Fibroblast of mammary gland (primary cell): ENCODE results near the gene TRMT44.

Experiments used
- DNase-seq: peaks from one replicate; pipeline ENCODE4 v3.0.0-alpha.2; 2010; ENCODE audit warnings: low read depth
- H3K4me3 ChIP-seq: 2 replicates; pipeline ENCODE4 v1.5.1; 2011; ENCODE audit warnings: low read depth, mild to moderate bottlenecking, low read length, moderate library complexity; ENCODE audit not compliant: control insufficient read depth
- CTCF ChIP-seq: conservative IDR thresholded peaks from 2 replicates; pipeline ENCODE4 v1.5.1; 2011; ENCODE audit warnings: low read depth, low read length, inconsistent platforms; ENCODE audit not compliant: control insufficient read depth, insufficient read depth

The TRMT44 gene

DNA sequence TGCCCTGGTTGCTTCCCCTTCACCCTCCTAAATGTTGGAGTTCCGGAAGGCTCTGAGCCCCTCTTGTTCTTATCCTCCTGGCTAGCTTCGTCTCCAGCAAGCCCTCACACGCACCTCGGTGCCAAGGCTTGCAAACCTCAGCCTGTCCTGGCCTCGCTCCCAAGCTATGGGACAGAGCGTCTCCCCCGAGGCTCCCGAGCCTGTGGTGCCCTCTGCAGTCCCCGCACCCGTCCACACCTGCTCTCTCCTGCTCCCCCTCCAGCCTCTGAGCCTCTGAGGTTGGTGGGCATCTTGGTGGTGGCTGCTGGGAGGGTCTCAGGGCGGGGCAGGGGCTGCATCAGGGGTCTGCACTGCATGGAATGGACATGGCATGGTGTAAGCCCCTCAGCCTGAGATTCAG is 63.2 kb downstream of the TRMT44 start:
- no peak for DNase-seq
- H3K4me3 ChIP-seq = no peak overlapping the region
- TF ChIP-seq CTCF = no peak

GRCh38 chr4:8504279-8505007 is 63.9 kb downstream of the TRMT44 start:
- TF ChIP-seq CTCF = no peak
- no peak overlapping the region for H3K4me3 ChIP-seq
- no peak for DNase-seq

DNA sequence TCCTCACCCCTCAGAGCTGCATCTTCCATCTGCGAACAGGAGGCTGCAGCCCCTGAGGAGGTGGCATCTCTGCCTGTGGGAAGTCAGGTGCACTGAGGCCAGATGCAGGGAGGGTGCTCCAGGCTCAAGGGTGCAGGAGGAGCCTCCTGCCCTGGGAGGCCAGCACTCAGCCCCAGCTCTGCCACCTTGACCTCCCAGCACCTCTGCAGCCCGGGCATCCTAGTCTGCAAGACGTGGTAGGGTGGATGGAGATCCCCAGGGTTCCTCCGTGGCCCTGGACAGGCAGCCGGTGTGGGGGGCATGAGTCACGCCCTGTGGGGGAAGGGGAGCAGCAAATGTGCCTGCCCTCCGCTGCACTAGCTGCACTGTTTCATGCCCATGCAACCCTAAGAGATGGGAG is 64.7 kb downstream of the TRMT44 start:
- TF ChIP-seq CTCF = no peak
- DNase-seq = no peak
- no peak overlapping the region for H3K4me3 ChIP-seq

GRCh38 chr4:8506006-8506372 is 65.4 kb downstream of the TRMT44 start:
- H3K4me3 ChIP-seq = no peak overlapping the region
- no peak for TF ChIP-seq CTCF
- no peak for DNase-seq

GRCh38 chr4:8506373-8507195 is 66.0 kb downstream of the TRMT44 start:
- H3K4me3 ChIP-seq = no peak overlapping the region
- DNase-seq = peak; percentile 75
- TF ChIP-seq CTCF = no peak

- H3K4me3 ChIP-seq = no peak overlapping the region
- peak; percentile 55 for DNase-seq
- TF ChIP-seq CTCF = no peak
Observed at GRCh38 chr4:8507196-8507570, 66.6 kb downstream of the TRMT44 start.
